GM04503 (cell line): Measurements from ENCODE around the gene VGLL4.
A peak's percentile ranks its signal among the peaks of the same experiment; 100 is the strongest.

Experiments used
- DNase-seq: peaks from one replicate; pipeline ENCODE4 v3.0.0-alpha.2; 2012; ENCODE audit warnings: low read depth

VGLL4 gene

GRCh38 chr3:11548721-11549131 is 95.0 kb downstream of the VGLL4 start:
- DNase-seq, result peak; percentile 36

GRCh38 chr3:11547498-11547897 is 96.2 kb downstream of the VGLL4 start:
- DNase-seq, result no peak

- DNase-seq, result no peak
Observed at GRCh38 chr3:11546657-11547302, 96.9 kb downstream of the VGLL4 start.

- DNase-seq, result no peak
Observed at GRCh38 chr3:11545186-11545851, 98.4 kb downstream of the VGLL4 start.

GRCh38 chr3:11544412-11545181 is 99.1 kb downstream of the VGLL4 start:
- no peak for DNase-seq

- no peak for DNase-seq
Observed at GRCh38 chr3:11543948-11544387, 99.7 kb downstream of the VGLL4 start.

GRCh38 chr3:11543141-11543947 is 100.4 kb downstream of the VGLL4 start:
- DNase-seq, result no peak

GRCh38 chr3:11542551-11542950 is 101.2 kb downstream of the VGLL4 start:
- DNase-seq, result no peak

- DNase-seq, result no peak
Observed at GRCh38 chr3:11541321-11542303, 102.1 kb downstream of the VGLL4 start.

- DNase-seq, result no peak
Observed at GRCh38 chr3:11539677-11540076, 104.0 kb downstream of the VGLL4 start.

- no peak for DNase-seq
Observed at GRCh38 chr3:11539218-11539617, 104.5 kb downstream of the VGLL4 start.

GRCh38 chr3:11538581-11538980 is 105.1 kb downstream of the VGLL4 start:
- no peak for DNase-seq

GRCh38 chr3:11536936-11537612 is 106.6 kb downstream of the VGLL4 start:
- DNase-seq, result no peak

GRCh38 chr3:11536132-11536935 is 107.4 kb downstream of the VGLL4 start:
- no peak for DNase-seq

GRCh38 chr3:11535243-11535960 is 108.3 kb downstream of the VGLL4 start:
- no peak for DNase-seq

- DNase-seq, result no peak
Observed at GRCh38 chr3:11534793-11535101, 109.0 kb downstream of the VGLL4 start.

- no peak for DNase-seq
Observed at GRCh38 chr3:11534011-11534792, 109.5 kb downstream of the VGLL4 start.

- no peak for DNase-seq
Observed at GRCh38 chr3:11532931-11533391, 110.8 kb downstream of the VGLL4 start.
